A549 (cell line): ENCODE data around the gene LENG8.

Source experiments
- JUN ChIP-seq, 2 experiments: fragments of >200 bp; sonication (Bioruptor Twin); formaldehyde crosslinking; IDR thresholded peaks; 2 replicates in 1 of 2; 3 replicates in 1 of 2; pipeline ENCODE4 v1.6.1; 2016 to 2017
- MYC ChIP-seq: IDR thresholded peaks from 2 replicates; pipeline ENCODE4 v1.6.1; 2012; ENCODE audit warnings: mild to moderate bottlenecking, inconsistent platforms, low read length, improper control_type of control experiment, borderline replicate concordance
- POLR2A ChIP-seq: IDR thresholded peaks from 2 replicates; pipeline ENCODE4 v1.6.1; 2012; ENCODE audit warnings: mild to moderate bottlenecking, low read length
- SMC3 ChIP-seq: fragments of >200 bp; sonication (Bioruptor Twin); formaldehyde crosslinking; IDR thresholded peaks from 3 replicates; pipeline ENCODE4 v1.6.1; 2018; ENCODE audit warnings: inconsistent platforms
- TF ChIP-seq, protein P1 (sequence below): fragments of >200 bp; sonication (Bioruptor Twin); formaldehyde crosslinking; IDR thresholded peaks from 3 replicates; pipeline ENCODE4 v1.5.1; 2016
- TF ChIP-seq, protein P2 (sequence below): IDR thresholded peaks from 2 replicates; pipeline ENCODE4 v1.6.1; 2012

DNA sequence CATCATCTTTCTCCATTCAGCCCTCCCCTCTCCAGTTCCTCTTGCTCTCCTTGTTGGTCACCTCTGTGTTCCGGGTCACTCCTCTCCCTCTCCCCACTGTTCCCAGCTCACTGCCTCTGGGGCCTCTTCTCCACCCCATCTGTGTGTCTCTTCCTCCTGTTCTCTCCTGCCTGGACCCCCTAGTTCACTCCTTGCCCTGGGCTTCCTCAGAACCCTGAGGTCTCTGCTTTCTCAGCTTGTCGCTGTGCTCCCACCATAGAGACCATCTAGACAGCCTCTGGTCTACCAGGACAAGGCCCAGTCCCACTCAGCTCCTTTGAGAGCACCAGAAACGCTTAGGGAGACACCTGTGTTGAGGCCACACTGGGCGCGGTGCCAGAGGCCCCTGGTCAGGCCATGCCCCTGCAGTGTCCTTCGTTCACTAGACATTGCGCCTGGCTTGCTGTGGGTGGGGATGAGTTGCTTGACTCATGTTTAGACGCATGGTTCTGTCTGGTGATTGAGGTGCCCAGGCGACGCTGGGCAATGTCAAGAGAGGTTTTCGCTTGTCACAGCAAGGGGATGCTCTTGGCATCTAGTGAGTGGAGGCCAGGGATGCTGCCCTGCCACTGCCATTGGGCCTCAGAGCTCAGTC lies 9.8 kb downstream of the LENG8 start:
- TF ChIP-seq, protein P1, sequence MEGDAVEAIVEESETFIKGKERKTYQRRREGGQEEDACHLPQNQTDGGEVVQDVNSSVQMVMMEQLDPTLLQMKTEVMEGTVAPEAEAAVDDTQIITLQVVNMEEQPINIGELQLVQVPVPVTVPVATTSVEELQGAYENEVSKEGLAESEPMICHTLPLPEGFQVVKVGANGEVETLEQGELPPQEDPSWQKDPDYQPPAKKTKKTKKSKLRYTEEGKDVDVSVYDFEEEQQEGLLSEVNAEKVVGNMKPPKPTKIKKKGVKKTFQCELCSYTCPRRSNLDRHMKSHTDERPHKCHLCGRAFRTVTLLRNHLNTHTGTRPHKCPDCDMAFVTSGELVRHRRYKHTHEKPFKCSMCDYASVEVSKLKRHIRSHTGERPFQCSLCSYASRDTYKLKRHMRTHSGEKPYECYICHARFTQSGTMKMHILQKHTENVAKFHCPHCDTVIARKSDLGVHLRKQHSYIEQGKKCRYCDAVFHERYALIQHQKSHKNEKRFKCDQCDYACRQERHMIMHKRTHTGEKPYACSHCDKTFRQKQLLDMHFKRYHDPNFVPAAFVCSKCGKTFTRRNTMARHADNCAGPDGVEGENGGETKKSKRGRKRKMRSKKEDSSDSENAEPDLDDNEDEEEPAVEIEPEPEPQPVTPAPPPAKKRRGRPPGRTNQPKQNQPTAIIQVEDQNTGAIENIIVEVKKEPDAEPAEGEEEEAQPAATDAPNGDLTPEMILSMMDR: no peak
- TF ChIP-seq POLR2A (no peak), MYC (no peak), JUN (IDR thresholded peaks at IDR 0.05) (no peak), SMC3 (no peak)
- TF ChIP-seq, protein P2, sequence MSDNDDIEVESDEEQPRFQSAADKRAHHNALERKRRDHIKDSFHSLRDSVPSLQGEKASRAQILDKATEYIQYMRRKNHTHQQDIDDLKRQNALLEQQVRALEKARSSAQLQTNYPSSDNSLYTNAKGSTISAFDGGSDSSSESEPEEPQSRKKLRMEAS: no peak
